ENCODE data around the gene CCDC158. TPM values are rescaled to one million over a fixed set of nuclear protein-coding genes. Genes with fewer than 3 reads are reported as not detected.

CCDC158 gene
- total RNA-seq, 1 donor from 2014 or later = not detected

DNA sequence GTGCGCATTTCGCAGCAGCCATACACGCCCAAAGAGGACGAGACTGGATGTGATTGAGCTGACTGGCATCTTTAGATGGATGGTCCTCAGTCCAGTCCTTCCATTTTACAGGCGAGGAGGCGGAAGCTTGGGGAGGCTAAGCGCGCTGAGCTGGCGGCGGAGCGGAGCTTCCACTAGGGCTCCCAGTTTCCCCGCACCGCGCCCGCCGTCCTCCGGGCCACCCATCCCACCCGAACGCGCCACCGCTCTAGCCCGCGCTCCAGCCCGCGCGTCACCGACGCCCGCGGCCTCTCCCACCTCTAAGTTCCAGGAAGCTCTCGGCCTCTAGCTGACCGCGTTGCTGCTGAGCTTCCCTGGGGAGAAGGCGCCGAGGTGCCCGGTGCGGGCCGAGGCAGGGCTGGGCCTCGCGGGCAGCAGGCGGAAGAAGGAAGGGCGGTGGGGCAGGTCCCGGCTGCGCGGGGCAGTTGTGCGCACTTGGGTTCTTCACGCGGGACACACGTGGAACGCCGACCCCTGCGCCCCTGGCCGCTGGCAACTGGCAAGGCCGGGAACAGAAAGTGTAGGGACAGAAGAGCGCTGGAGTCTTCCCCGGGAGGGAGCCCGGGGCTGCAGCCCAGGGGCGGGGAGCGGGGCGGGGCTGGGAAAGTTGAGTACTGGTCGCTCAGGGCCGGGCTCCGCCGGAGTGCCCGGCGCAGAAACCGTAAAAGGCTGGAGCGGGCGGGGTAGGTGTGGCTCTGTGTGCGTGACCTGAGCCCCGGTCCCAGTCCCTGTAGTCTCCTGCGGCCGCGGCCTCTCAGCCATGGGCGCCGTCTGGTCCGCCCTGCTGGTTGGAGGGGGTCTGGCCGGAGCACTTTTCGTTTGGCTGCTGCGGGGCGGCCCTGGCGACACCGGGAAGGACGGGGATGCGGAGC lies 114.7 kb downstream of the CCDC158 start, which contains the start of gene STBD1:
Gene STBD1, plus strand, starts transcription at position 763 of the 911 bp plus-strand sequence. Its CDS starts 37 bp downstream, at position 800.
- H3K36me3 Mint-ChIP-seq (ENCODE audit: unreplicated experiment) = peaks cover 5% of the 10 kb centered on the region
- H3K4me1 Mint-ChIP-seq (ENCODE audit: low read depth, unreplicated experiment) = peaks cover 33% of the 10 kb centered on the region
- DNase-seq = peak; percentile 84
- peak within 1 kb of the TSS; percentile 92 for H3K4me3 Mint-ChIP-seq (ENCODE audit: unreplicated experiment)
- H3K27me3 Mint-ChIP-seq (ENCODE audit: unreplicated experiment) = peaks cover 7% of the 10 kb centered on the region
- peaks cover 14% of the 10 kb centered on the region for H3K9me3 Mint-ChIP-seq (ENCODE audit: unreplicated experiment)
- TF ChIP-seq, protein P1, sequence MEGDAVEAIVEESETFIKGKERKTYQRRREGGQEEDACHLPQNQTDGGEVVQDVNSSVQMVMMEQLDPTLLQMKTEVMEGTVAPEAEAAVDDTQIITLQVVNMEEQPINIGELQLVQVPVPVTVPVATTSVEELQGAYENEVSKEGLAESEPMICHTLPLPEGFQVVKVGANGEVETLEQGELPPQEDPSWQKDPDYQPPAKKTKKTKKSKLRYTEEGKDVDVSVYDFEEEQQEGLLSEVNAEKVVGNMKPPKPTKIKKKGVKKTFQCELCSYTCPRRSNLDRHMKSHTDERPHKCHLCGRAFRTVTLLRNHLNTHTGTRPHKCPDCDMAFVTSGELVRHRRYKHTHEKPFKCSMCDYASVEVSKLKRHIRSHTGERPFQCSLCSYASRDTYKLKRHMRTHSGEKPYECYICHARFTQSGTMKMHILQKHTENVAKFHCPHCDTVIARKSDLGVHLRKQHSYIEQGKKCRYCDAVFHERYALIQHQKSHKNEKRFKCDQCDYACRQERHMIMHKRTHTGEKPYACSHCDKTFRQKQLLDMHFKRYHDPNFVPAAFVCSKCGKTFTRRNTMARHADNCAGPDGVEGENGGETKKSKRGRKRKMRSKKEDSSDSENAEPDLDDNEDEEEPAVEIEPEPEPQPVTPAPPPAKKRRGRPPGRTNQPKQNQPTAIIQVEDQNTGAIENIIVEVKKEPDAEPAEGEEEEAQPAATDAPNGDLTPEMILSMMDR (IDR thresholded peaks at IDR 0.05; ENCODE audit: partially characterized antibody, unreplicated experiment) = no peak
- peak within 1 kb of the TSS; percentile 88 for H3K27ac Mint-ChIP-seq (ENCODE audit: unreplicated experiment)

- TF ChIP-seq, protein P1 (IDR thresholded peaks at IDR 0.05; ENCODE audit: partially characterized antibody, unreplicated experiment) = no peak
- DNase-seq = no peak
- Mint-ChIP-seq H3K9me3 (ENCODE audit: unreplicated experiment) (peaks cover 10% of the 10 kb centered on the region), H3K36me3 (ENCODE audit: unreplicated experiment) (peaks cover 5% of the 10 kb centered on the region), H3K27me3 (ENCODE audit: unreplicated experiment) (peaks cover 7% of the 10 kb centered on the region), H3K27ac (ENCODE audit: unreplicated experiment) (peak overlapping the region; percentile 80), H3K4me1 (ENCODE audit: low read depth, unreplicated experiment) (peaks cover 24% of the 10 kb centered on the region), H3K4me3 (ENCODE audit: unreplicated experiment) (peak overlapping the region; percentile 92)
Measured at GRCh38 chr4:76305033-76305687, 115.8 kb downstream of the CCDC158 start.

GRCh38 chr4:76302826-76303438 lies 118.0 kb downstream of the CCDC158 start:
- Mint-ChIP-seq H3K36me3 (ENCODE audit: unreplicated experiment) (peaks cover 12% of the 10 kb centered on the region), H3K27ac (ENCODE audit: unreplicated experiment) (no peak overlapping the region), H3K4me3 (ENCODE audit: unreplicated experiment) (no peak overlapping the region), H3K9me3 (ENCODE audit: unreplicated experiment) (peaks cover 9% of the 10 kb centered on the region), H3K27me3 (ENCODE audit: unreplicated experiment) (peaks cover 5% of the 10 kb centered on the region), H3K4me1 (ENCODE audit: low read depth, unreplicated experiment) (peaks cover 8% of the 10 kb centered on the region)
- no peak for DNase-seq
- TF ChIP-seq, protein P1 (IDR thresholded peaks at IDR 0.05; ENCODE audit: partially characterized antibody, unreplicated experiment) = no peak

DNA sequence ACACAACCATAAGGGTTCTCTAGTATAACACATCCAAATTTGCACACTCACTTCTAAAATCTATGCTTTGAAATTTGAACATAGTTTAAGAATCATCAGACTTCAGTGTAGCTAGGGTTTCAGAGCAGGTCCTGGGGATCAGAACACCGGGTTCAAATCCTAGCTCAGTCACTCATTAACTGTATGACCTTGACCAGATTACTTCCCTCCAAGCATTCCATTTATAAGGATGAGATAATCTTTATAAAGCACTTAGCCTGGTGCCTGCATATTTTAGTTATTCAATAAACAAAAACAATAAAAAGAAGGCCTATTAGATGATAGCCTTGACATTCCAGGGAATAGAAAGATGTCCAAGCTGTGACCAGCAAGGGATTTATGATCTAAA lies 119.2 kb downstream of the CCDC158 start:
- Mint-ChIP-seq H3K4me1 (ENCODE audit: low read depth, unreplicated experiment) (peaks cover 8% of the 10 kb centered on the region), H3K36me3 (ENCODE audit: unreplicated experiment) (peaks cover 22% of the 10 kb centered on the region), H3K9me3 (ENCODE audit: unreplicated experiment) (peaks cover 6% of the 10 kb centered on the region), H3K27ac (ENCODE audit: unreplicated experiment) (no peak overlapping the region), H3K27me3 (ENCODE audit: unreplicated experiment) (peaks cover 5% of the 10 kb centered on the region), H3K4me3 (ENCODE audit: unreplicated experiment) (no peak overlapping the region)
- TF ChIP-seq, protein P1 (IDR thresholded peaks at IDR 0.05; ENCODE audit: partially characterized antibody, unreplicated experiment) = no peak
- DNase-seq = no peak
